GM19438 (cell line): ENCODE data around the gene MAPT.
"Not testable (repeated sequence)": the region's sequence is repeated elsewhere in the genome, so short reads cannot be mapped to it uniquely, and the experiment has no call there.

ENCODE experiments used
- ATAC-seq: cut with Tn5 transposase; IDR thresholded peaks from one replicate; pipeline ENCODE4 v1.9.1; 2021; ENCODE audit warnings: low read depth; ENCODE audit not compliant: unreplicated experiment

The MAPT gene

GRCh38 chr17:45923511-45924268, 29.3 kb downstream of the MAPT start:
- ATAC-seq, result no peak

GRCh38 chr17:45924332-45924820, 30.0 kb downstream of the MAPT start:
- no peak for ATAC-seq

- ATAC-seq, result no peak
Measured at GRCh38 chr17:45925311-45925710, 31.0 kb downstream of the MAPT start.

GRCh38 chr17:45927247-45927646, 32.9 kb downstream of the MAPT start:
- no peak for ATAC-seq

- no peak for ATAC-seq
Measured at GRCh38 chr17:45929344-45929743, 35.0 kb downstream of the MAPT start.

- no peak for ATAC-seq
Measured at GRCh38 chr17:45930420-45930951, 36.1 kb downstream of the MAPT start.

- no peak for ATAC-seq
Measured at GRCh38 chr17:45931677-45932076, 37.3 kb downstream of the MAPT start.

GRCh38 chr17:45934044-45934979, 40.0 kb downstream of the MAPT start:
- no peak for ATAC-seq

- ATAC-seq, result no peak
Measured at GRCh38 chr17:45935197-45935709, 40.9 kb downstream of the MAPT start.

- ATAC-seq, result no peak
Measured at GRCh38 chr17:45935710-45936509, 41.6 kb downstream of the MAPT start.

- ATAC-seq, result no peak
Measured at GRCh38 chr17:45936610-45937009, 42.3 kb downstream of the MAPT start.

GRCh38 chr17:45937186-45937585, 42.8 kb downstream of the MAPT start:
- ATAC-seq, result not testable (repeated sequence)

GRCh38 chr17:45939395-45939794, 45.0 kb downstream of the MAPT start:
- no peak for ATAC-seq

GRCh38 chr17:45940293-45940692, 45.9 kb downstream of the MAPT start:
- no peak for ATAC-seq

GRCh38 chr17:45940826-45941225, 46.5 kb downstream of the MAPT start:
- ATAC-seq, result no peak

GRCh38 chr17:45941395-45941794, 47.0 kb downstream of the MAPT start:
- ATAC-seq, result no peak

GRCh38 chr17:45942284-45942683, 47.9 kb downstream of the MAPT start:
- ATAC-seq, result no peak

- ATAC-seq, result no peak
Measured at GRCh38 chr17:45946841-45947256, 52.5 kb downstream of the MAPT start.

- no peak for ATAC-seq
Measured at GRCh38 chr17:45948498-45948880, 54.1 kb downstream of the MAPT start.
